Measurements from ENCODE around the gene C4orf50.

C4orf50 gene

DNA sequence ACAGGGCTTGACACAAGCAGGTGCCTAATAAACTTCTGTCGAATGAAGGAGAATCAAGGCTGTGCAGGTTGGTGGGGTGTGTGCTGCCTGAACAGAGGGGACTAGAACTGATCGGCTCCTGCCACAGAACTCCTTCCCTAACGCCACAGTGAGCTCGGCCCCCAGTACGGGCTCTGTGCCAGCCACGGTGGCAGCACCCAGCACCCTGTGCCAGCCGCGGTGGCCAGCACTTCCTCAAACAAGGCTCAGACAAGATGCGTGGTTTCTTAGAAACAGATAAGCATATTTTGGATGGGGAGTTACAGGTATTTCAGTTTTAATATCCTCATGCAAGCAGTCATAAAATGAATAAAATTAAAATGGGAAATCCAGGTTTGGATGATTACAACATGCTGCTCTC is 26.0 kb upstream of the C4orf50 start:
- in situ Hi-C loops (cut with HindIII; ENCODE audit: low sequenced_read_pairs) = no loop called here

GRCh38 chr4:6043843-6044242 is 25.6 kb upstream of the C4orf50 start:
- in situ Hi-C loops (cut with HindIII; ENCODE audit: low sequenced_read_pairs) = no loop called here

DNA sequence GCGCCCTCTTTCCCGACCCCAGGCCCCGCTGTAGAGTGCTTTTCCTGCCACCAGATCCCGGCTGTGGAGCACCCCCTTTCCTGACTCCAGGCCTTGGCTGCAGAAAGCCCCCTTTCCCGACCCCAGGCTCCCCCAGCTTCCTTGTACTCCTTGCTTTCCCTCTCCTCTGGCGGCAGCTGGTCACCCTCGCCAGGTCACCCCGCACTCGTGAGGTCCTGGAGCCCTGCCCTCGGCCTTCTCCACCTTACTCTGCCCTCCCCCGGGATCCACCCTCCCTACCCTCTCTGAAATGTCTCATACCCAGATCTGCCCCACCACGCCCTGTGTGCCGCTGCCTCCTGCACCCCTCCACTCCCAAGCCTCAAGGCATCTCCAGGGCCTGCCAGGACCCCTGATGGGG is 25.0 kb upstream of the C4orf50 start:
- in situ Hi-C loops (cut with HindIII; ENCODE audit: low sequenced_read_pairs) = no loop called here

- in situ Hi-C loops (cut with HindIII; ENCODE audit: low sequenced_read_pairs) = no loop called here
Measured at GRCh38 chr4:6042293-6043063, 24.2 kb upstream of the C4orf50 start.

GRCh38 chr4:6041800-6042199 is 23.6 kb upstream of the C4orf50 start:
- in situ Hi-C loops (cut with HindIII; ENCODE audit: low sequenced_read_pairs) = no loop called here

- in situ Hi-C loops (cut with HindIII; ENCODE audit: low sequenced_read_pairs) = no loop called here
Measured at GRCh38 chr4:6038711-6039110, 20.5 kb upstream of the C4orf50 start.

DNA sequence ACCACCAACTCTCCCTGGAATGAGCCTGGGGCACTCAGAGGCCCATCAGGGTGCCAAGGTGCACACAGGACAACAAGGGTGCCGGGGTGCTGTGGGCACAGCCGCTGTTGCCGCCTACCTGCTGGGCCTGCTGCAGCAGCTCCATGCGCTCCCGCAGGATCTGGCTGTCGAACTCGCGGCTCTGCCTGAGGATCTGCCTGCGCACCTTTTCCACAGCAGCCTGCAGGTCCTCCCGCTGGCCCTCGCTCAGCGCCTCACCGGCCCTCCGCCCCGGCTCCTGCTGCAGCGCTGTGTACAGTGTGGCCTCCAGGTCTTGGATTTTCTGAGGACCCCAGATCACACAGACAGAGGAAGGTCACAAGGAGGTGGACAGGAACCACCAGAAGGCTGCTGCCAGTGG is 17.6 kb upstream of the C4orf50 start:
- in situ Hi-C loops (cut with HindIII; ENCODE audit: low sequenced_read_pairs) = no loop called here

- in situ Hi-C loops (cut with HindIII; ENCODE audit: low sequenced_read_pairs) = no loop called here
Measured at GRCh38 chr4:6033381-6033780, 15.2 kb upstream of the C4orf50 start.

GRCh38 chr4:6032249-6033244 is 14.3 kb upstream of the C4orf50 start:
- in situ Hi-C loops (cut with HindIII; ENCODE audit: low sequenced_read_pairs) = no loop called here

- in situ Hi-C loops (cut with HindIII; ENCODE audit: low sequenced_read_pairs) = no loop called here
Measured at GRCh38 chr4:6031846-6032245, 13.6 kb upstream of the C4orf50 start.

DNA sequence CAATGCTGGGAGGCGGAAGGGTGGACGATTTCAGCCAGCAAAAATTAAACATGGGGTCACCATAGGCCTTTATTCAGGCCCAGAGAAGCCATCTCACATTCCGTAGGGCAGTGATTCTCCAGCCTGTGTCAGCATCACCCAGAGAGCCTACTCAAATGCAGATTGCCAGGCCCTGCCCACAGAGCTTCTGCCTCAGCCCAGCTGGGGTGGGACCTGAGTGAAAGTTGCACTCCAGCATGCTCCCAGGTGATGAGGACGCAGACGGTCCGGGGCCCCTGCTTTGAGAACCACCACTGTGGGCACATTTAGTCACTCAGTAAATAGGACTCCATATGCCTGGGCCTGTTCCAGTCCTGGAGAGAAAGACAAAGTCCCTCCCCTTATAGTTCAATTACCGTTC is 12.4 kb upstream of the C4orf50 start:
- in situ Hi-C loops (cut with HindIII; ENCODE audit: low sequenced_read_pairs) = no loop called here

GRCh38 chr4:6029254-6029653 is 11.0 kb upstream of the C4orf50 start:
- in situ Hi-C loops (cut with HindIII; ENCODE audit: low sequenced_read_pairs) = no loop called here

DNA sequence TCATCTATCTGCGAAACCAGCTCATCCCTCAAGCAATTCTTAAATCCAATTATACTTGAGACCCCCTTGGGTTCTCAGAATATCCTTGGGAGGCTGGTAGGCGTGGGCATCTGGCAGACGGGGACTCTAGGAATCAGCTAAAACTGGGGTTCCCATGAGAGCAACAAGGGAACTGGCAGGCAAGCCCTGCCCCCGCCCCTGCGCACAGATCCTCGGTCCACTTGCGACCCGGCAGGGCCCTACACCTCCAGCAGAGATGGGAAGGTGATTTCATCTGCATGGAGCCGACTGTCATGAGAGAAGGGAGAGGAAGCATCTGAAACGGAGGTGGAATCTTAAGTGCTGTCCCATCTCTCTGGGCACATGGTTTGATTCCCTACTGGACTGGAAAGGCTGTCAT is 9.9 kb upstream of the C4orf50 start:
- in situ Hi-C loops (cut with HindIII; ENCODE audit: low sequenced_read_pairs) = no loop called here

DNA sequence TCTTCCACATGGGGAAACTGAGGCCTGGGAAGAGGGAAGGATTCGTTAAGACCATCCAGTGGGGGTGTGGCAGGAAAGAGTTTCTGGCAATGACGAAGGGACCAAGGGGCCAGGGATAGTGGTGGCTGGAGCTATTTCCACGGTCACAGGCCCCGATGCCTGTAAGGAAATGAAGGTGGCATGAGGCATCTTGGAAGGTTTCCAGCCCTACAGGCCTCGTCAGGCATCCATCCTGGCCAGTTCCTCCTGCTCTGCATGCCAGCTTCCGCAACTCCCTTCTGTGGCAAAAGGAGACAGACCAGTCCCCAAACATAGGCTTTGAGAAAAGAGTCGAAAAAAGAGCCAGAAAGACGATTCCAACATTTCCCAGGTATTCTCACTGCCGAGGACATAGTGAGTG is 9.2 kb upstream of the C4orf50 start:
- in situ Hi-C loops (cut with HindIII; ENCODE audit: low sequenced_read_pairs) = no loop called here

DNA sequence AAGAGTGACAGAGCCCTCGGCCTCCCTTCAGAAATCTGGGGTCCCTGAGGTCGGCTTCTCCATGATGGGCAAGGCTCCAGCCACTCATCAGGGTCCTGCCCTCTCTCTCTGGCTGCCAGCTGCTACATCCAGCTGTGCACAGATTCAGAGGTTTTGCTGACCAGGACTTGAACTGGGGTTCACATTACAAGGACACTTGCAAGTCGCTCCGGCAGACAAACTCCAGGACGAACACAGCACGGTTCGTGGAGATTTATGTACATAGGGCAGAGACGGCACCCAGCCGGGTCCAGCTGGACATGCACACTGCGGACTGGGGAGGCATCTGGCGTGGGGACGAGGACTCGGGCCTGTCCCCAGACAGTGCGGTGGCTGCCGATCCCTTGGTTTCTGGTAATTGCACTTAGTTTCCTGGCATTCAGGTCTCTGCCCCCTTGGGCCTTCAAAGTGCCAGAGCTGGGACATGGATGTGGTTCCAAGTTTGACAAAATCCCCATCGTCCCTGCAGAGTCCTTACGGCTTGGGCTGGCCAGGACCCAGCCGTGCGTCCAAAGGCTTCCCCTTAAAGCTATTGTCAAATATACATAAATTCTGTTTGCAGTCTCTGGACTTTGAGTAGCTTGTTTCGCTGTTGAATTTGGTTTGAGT is 6.2 kb upstream of the C4orf50 start:
- in situ Hi-C loops (cut with HindIII; ENCODE audit: low sequenced_read_pairs) = no loop called here

- in situ Hi-C loops (cut with HindIII; ENCODE audit: low sequenced_read_pairs) = no loop called here
Measured at GRCh38 chr4:6023731-6024130, 5.5 kb upstream of the C4orf50 start.

DNA sequence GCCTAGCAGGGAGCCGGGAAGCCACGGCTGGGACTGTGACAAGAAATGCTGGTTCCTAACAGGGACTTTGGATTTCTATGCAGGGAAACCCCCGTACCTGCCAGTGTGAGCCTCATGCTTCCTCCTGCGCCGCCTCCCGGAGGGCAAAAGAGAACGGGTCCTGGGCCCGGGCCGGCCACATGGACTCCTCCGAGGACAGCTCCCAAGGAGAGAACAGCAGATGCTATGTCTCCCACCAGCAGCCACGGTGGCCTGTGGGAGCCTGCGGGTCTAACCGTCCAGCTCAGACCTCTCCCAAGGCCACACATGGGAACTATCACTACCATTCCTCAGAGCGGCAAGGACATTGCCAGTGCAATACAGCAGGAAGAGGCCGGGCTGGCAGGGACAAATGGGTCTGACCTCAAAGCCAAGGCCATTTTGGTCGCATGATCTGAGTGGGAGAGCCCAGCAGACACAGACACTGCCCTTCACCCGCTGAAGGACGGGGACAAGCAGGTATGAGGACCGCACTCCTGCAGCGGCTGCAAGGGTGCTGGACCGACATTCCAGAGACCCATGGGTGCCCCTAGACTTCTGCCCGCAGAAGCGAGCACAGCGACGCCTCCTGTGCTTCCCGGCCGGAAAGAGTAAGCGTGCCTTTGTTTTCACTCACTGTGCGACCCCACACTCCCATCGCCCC is 4.5 kb upstream of the C4orf50 start:
- in situ Hi-C loops (cut with HindIII; ENCODE audit: low sequenced_read_pairs) = no loop called here

- in situ Hi-C loops (cut with HindIII; ENCODE audit: low sequenced_read_pairs) = no loop called here
Measured at GRCh38 chr4:6021831-6022606, 3.8 kb upstream of the C4orf50 start.

- in situ Hi-C loops (cut with HindIII; ENCODE audit: low sequenced_read_pairs) = no loop called here
Measured at GRCh38 chr4:6020613-6021012, 2.4 kb upstream of the C4orf50 start.

Measured in DLD1 (cell line).